ENCODE results near the gene TRAF3.
A peak's percentile ranks its signal among the peaks of the same experiment; 100 is the strongest.

TRAF3 gene

GRCh38 chr14:102776761-102777710 lies at the start of gene TRAF3:
Gene TRAF3 (plus strand): TSS chr14:102777449. CDS start chr14:102870202, 92,753 bp downstream.
- DNase-seq (ENCODE audit: insufficient read length, low spot score) (peak; percentile 96), FAIRE-seq (no peak)

GRCh38 chr14:102728501-102728900 lies 48.7 kb upstream of the TRAF3 start:
- DNase-seq (ENCODE audit: insufficient read length, low spot score) (no peak), FAIRE-seq (no peak)

- no peak for DNase-seq (ENCODE audit: insufficient read length, low spot score)
- FAIRE-seq, result peak; percentile 4
These were observed 48.0 kb upstream of the TRAF3 start for GRCh38 chr14:102729268-102729667.

GRCh38 chr14:102729825-102730224 lies 47.4 kb upstream of the TRAF3 start:
- FAIRE-seq, result no peak
- DNase-seq (ENCODE audit: insufficient read length, low spot score), result no peak

GRCh38 chr14:102731101-102731870 lies 46.0 kb upstream of the TRAF3 start:
- no peak for DNase-seq (ENCODE audit: insufficient read length, low spot score)
- no peak for FAIRE-seq

GRCh38 chr14:102731871-102732800 lies 45.1 kb upstream of the TRAF3 start:
- FAIRE-seq, result no peak
- DNase-seq (ENCODE audit: insufficient read length, low spot score), result no peak

GRCh38 chr14:102732924-102733323 lies 44.3 kb upstream of the TRAF3 start:
- FAIRE-seq (no peak), DNase-seq (ENCODE audit: insufficient read length, low spot score) (no peak)

- FAIRE-seq (no peak), DNase-seq (ENCODE audit: insufficient read length, low spot score) (no peak)
These were observed 43.9 kb upstream of the TRAF3 start for GRCh38 chr14:102733326-102733725.

GRCh38 chr14:102734436-102734835 lies 42.8 kb upstream of the TRAF3 start:
- no peak for DNase-seq (ENCODE audit: insufficient read length, low spot score)
- FAIRE-seq, result no peak

- FAIRE-seq (no peak), DNase-seq (ENCODE audit: insufficient read length, low spot score) (no peak)
These were observed 40.3 kb upstream of the TRAF3 start for GRCh38 chr14:102736956-102737355.

GRCh38 chr14:102737402-102738372 lies 39.6 kb upstream of the TRAF3 start:
- DNase-seq (ENCODE audit: insufficient read length, low spot score) (no peak), FAIRE-seq (no peak)

- FAIRE-seq (no peak), DNase-seq (ENCODE audit: insufficient read length, low spot score) (no peak)
These were observed 38.7 kb upstream of the TRAF3 start for GRCh38 chr14:102738373-102739189.

- no peak for DNase-seq (ENCODE audit: insufficient read length, low spot score)
- no peak for FAIRE-seq
These were observed 38.1 kb upstream of the TRAF3 start for GRCh38 chr14:102739190-102739469.

GRCh38 chr14:102746634-102747438 lies 30.4 kb upstream of the TRAF3 start:
- DNase-seq (ENCODE audit: insufficient read length, low spot score), result no peak
- no peak for FAIRE-seq

- FAIRE-seq (no peak), DNase-seq (ENCODE audit: insufficient read length, low spot score) (no peak)
These were observed 28.4 kb upstream of the TRAF3 start for GRCh38 chr14:102748806-102749205.

GRCh38 chr14:102749393-102750305 lies 27.6 kb upstream of the TRAF3 start:
- no peak for FAIRE-seq

GRCh38 chr14:102750376-102750775 lies 26.9 kb upstream of the TRAF3 start:
- FAIRE-seq (no peak), DNase-seq (ENCODE audit: insufficient read length, low spot score) (no peak)

More at GRCh38 chr14:102749393-102750305, 27.6 kb upstream of the TRAF3 start:
- DNase-seq (ENCODE audit: insufficient read length, low spot score), result no peak
